ENCODE data around the gene TUBB.

DNA sequence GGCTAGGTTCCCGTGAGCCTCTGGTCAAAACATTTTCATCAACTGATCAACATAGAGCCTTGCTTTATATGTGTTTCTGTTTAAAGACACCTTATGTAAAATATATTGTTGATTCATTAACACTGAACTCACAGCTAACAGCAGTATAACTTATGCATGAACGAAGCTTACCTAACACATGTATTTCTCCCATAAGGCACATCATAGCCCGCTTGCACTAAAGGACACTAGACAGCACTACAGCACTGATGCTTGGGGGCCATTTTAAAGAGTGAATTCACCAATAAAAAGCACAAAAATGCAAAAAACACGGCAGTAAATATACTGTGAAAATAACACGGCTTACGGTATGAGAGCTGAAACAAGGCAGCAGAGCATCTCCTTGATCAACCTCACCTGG is 18.4 kb downstream of the TUBB start:
- TF ChIP-seq, protein P1, sequence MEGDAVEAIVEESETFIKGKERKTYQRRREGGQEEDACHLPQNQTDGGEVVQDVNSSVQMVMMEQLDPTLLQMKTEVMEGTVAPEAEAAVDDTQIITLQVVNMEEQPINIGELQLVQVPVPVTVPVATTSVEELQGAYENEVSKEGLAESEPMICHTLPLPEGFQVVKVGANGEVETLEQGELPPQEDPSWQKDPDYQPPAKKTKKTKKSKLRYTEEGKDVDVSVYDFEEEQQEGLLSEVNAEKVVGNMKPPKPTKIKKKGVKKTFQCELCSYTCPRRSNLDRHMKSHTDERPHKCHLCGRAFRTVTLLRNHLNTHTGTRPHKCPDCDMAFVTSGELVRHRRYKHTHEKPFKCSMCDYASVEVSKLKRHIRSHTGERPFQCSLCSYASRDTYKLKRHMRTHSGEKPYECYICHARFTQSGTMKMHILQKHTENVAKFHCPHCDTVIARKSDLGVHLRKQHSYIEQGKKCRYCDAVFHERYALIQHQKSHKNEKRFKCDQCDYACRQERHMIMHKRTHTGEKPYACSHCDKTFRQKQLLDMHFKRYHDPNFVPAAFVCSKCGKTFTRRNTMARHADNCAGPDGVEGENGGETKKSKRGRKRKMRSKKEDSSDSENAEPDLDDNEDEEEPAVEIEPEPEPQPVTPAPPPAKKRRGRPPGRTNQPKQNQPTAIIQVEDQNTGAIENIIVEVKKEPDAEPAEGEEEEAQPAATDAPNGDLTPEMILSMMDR (conservative IDR thresholded peaks at IDR 0.05 in 1 of 2, IDR thresholded peaks at IDR 0.05 in 1 of 2; ENCODE audit: extremely low read depth in 1 of 2, insufficient read depth in 1 of 2, low read depth in 1 of 2, low read length in 2 of 2) = no peak
- TF ChIP-seq EZH2 (IDR thresholded peaks at IDR 0.05; ENCODE audit: borderline replicate concordance, low read length) = no peak

Data from mammary epithelial cell (primary cell).